ENCODE results near the gene TIGD3.

DNA sequence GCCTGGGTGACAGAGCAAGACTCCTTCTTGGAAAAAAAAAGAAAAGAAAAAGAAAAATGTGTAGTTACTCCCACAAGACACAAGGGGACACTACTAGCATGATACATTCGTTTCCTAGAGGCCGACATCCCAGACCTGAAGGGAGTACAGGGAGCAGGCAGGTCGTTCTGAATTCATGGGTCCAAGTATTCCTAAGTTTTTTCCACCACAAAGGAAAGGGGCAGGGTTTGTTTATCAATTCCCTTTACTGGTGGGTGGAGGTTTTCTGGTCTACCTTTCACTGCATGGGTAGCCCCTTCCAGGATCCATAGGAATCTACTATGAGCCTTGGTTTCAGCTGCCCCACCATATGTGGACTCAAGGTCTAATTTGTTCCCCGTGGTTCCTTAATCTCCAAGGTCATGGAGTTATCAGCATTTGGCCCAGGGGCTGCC, 11.8 kb downstream of the TIGD3 start:
- TF ChIP-seq POLR2A (IDR thresholded peaks at IDR 0.05; ENCODE audit: low read length) (no peak), GATA1 (IDR thresholded peaks at IDR 0.05; ENCODE audit: low read depth, low read length) (no peak)
